AG09309 (cell line): ENCODE results near the gene HSF2BP.
"Not testable (repeated sequence)": the region's sequence is repeated elsewhere in the genome, so short reads cannot be mapped to it uniquely, and the experiment has no call there.

Experiments used
- DNase-seq: peaks from one replicate; pipeline ENCODE4 v3.0.0-alpha.2; 2010; ENCODE audit warnings: low read depth
- H3K4me3 ChIP-seq: 2 replicates; pipeline ENCODE4 v1.5.1; 2011; ENCODE audit warnings: mild to moderate bottlenecking, low read depth, low read length, moderate library complexity; ENCODE audit not compliant: control insufficient read depth
- CTCF ChIP-seq: IDR thresholded peaks from 2 replicates; pipeline ENCODE4 v1.5.1; 2011; ENCODE audit warnings: mild to moderate bottlenecking, low read depth, low read length, inconsistent platforms; ENCODE audit not compliant: insufficient read depth, control insufficient read depth; ENCODE audit errors: missing control alignments

The HSF2BP gene

GRCh38 chr21:43688906-43689305 lies 29.6 kb upstream of the HSF2BP start:
- no peak for DNase-seq
- no peak overlapping the region for H3K4me3 ChIP-seq
- TF ChIP-seq CTCF: no peak

GRCh38 chr21:43687566-43688399 lies 28.5 kb upstream of the HSF2BP start:
- no peak for TF ChIP-seq CTCF
- no peak overlapping the region for H3K4me3 ChIP-seq
- DNase-seq: no peak

GRCh38 chr21:43686811-43687565 lies 27.7 kb upstream of the HSF2BP start:
- TF ChIP-seq CTCF: no peak
- H3K4me3 ChIP-seq: no peak overlapping the region
- no peak for DNase-seq

- no peak for DNase-seq
- no peak for TF ChIP-seq CTCF
- H3K4me3 ChIP-seq: no peak overlapping the region
These were observed 25.1 kb upstream of the HSF2BP start for GRCh38 chr21:43684424-43684823.

GRCh38 chr21:43681650-43682049 lies 22.4 kb upstream of the HSF2BP start:
- no peak overlapping the region for H3K4me3 ChIP-seq
- TF ChIP-seq CTCF: no peak
- no peak for DNase-seq

- H3K4me3 ChIP-seq, DNase-seq: not testable (repeated sequence)
These were observed 21.1 kb upstream of the HSF2BP start for GRCh38 chr21:43680421-43680820.

GRCh38 chr21:43679951-43680350 lies 20.7 kb upstream of the HSF2BP start:
- H3K4me3 ChIP-seq: no peak overlapping the region
- TF ChIP-seq CTCF: no peak
- no peak for DNase-seq
